GM21390 (cell line): ENCODE measurements around the gene FBXO2.
"Not testable (repeated sequence)": the region's sequence is repeated elsewhere in the genome, so short reads cannot be mapped to it uniquely, and the experiment has no call there.

ENCODE experiments used
- ATAC-seq: cut with Tn5 transposase; IDR thresholded peaks from one replicate; pipeline ENCODE4 v1.9.1; 2021; ENCODE audit not compliant: unreplicated experiment

Gene FBXO2

DNA sequence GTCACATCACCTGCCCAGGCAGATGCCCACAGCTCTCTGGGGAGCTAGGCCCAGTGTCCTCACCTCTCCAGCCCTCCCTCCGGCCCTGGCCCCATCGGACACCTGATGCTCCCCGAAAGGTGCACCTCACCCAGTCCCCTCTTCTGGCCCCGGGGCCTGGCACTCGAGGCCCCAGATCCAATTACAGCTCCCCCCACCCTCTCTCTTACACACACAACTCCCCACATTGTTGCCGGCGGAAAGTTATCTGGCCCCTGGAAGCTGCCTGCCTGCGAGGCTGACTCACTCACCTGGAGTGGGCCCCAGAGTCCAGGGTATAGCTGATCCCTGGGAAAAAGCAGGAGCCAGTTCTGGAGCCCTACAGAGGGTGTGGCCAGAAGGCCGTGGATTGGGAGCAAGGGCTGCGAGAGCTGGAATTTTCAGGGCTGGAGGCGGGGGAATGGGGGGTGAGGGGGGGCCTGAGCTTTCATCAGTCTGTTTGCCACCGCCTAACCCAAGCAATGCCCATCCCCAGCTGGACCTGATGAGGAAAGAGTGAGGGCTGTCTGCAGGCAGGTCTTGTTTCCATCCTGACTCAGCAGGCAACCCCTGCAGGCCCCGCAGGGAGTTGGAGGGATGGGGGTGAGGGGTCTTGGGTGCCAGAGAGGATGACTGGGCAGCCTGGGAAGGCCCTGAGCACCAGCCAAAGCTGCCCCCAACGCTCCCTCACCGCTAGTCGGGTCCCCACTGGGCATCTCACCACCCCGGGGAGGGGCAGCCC, 948 bp downstream of the FBXO2 start:
- ATAC-seq: no peak

DNA sequence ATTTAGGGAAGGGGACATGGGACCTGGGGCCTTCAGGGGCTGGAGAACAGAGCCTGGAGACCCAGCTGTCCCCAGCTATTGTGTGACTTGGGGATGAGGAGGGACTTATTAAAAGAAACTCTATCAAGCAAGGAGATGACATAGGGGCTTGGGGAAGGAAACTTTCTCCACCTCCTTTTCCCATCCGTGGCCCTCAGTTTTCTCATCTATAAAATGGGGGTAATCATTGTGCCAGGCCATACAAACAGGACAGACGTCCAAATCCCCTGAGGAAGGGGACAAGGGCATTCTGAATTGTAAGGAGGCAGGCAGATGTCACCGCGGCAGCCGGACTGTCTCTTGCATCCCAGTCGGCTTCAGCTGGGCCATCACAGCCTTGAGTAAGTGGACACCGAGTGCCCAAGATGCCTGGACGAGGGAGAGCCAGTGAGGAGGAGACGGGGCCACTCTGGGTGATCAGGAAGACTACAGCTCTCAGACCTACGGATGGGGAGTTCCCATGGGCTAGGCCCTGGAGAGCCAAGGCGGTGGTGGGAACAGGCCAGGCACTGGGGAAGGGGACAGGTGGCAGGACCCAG, 1.9 kb downstream of the FBXO2 start:
- ATAC-seq: no peak

DNA sequence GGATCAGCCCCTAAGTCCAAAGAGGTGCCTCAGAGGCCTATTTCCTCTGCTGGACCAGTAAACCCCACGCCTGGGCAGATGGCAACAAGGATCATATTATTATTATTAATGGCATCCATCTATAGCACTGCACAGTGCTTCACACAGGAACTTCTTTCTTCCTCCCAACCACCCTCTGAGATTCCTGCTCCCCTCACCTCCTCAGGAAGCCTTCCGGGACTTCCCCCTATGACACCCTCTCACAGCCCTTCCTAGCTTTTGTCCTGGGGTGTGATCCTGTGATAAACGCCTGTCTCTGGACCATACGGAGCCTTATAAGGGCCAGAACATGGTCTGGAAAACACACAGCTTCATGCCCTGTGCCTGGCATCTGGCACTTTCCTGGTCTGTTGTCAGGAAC, 3.2 kb downstream of the FBXO2 start:
- no peak for ATAC-seq

DNA sequence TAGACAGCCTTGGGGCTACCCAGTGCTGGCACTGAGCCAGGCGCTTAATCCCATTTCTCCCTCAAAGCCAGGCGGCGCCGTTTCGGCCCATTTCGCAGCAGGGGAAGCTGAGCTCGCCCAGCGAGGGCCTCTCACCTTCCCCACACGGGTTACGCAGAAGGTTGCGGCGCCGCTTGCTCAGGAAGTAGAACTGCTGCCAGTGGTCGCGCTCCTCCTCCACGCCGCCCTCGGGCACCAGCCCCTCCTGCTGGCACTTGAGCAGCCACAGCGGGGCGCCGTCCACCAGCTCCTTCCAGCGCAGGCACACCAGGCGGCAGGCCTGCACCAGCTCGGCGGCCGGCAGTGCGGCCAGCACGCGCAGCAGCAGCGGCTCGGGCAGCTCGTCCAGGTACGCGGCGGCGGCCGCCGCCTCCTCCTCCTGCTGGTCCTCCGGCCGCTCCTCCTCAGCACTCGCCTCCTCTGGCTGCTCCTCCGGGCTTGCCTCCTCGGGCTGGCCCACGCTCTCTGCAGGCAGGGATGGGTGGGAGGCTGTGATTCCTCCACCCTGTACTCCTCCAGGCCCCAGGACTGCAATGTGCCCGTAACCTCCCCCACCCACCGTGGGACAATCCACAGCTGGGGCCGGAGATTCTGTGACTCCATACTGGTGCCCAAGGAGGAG, 3.8 kb downstream of the FBXO2 start:
- ATAC-seq: no peak

DNA sequence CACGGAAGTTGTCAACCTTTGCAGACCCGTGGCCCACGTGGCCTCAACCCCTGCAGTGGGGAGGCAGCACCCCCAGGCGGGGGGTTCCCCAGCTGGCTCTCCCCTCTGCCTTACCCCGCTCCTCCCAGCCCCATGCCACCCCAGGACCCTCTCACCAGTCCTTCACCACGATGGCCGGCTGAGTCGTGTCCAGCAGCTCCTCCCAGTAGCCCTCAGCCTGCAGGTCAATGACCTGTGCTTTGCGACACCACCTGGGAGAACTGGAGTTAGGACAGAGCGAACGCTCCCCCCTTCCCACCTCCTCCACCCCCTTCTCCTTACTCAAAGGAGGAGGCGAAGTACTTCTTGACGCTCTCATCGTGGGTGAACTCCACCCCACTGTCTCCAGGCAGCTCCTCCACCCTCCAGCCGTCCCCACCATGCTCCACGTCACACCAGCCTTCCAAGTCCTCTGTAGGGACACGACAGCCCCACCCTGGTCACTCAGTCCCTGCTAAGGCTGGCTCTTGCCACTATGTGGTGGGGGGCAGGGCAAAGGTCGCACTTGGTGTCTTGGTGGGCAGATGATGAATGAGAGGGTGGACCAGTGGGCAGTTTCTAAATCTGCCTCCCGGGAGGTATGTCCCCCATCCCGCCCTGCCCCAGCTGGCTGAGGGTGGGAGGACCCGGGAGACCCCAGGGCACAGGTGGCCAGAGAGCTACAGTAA, 4.5 kb downstream of the FBXO2 start:
- no peak for ATAC-seq

DNA sequence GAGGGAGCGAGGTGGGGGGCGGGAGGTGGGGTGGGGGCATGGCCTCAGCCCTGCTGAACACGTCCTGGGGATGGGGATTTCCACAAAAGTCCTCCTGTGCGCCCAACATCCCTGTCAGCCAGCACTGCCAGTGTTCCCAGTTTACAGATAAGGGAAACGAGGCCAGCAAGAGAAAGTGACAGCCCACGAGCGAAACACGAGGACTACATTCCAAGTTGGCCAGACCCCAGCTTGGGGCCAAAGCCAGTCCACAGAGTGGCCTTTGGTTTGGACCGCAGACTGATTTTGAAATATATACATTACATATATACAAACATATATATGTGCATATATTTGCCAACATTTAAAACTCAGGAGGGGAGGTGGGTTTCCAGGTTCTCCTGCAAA, 5.0 kb downstream of the FBXO2 start:
- ATAC-seq: no peak

DNA sequence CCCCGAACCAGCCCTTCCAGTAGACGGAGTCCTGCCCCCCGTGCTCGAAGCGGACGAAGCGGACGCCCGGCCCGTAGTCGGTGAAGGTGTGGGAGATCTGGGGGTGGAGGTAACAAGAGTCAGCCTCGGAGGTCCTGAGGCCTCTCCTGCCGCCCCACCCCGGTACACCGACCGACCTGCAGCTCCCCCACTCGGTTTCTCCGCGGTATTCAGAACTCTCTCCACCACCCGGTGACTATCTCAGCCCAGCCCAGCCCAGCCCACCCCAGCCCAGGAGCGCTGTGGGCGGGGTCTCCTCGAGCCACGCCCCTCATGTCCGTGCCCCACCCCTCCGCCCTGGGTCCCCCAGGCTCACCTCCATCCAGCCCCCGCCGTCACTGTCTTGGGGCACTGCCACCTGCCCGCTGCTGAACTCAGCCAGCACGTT, 5.5 kb downstream of the FBXO2 start:
- ATAC-seq: no peak

DNA sequence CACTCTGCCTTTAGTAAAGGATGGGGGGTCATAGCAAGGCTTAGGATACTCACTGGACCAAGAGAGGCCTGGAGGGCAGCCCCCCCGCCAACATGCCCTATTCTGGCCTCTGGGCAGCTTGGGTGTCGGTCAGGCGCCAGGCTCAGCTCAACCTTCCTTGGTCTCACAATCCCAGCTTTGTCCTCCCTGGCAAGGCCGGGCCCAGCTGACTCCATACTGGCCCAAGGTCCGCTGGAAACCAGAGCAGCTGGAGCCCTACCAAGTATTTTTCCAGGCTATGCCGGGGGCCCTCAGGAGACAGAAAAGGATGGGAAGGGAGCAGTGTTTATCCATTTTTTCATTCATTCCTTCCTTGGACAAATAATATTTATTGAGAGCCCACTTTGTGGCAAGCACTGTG, 6.2 kb downstream of the FBXO2 start:
- ATAC-seq: no peak

DNA sequence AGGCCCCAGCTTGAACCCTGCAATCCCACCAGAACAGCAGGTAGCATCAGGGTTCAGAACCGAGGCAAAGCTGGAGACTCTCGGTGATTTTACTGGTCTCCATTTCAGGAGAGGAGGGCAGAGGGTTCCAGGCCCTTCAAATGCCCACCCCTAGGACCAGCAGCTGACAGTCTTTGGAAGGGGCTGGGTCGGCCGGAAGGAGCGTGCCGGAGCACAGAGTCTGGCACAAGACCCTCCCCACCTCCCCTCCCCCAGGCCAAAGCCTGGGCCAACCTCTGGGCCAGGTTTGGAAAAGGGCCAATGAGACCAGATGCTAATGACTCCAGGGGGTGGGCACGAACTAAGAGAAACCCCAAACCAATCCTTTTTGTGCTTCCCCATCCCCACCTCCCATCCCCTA, 6.9 kb downstream of the FBXO2 start:
- no peak for ATAC-seq

DNA sequence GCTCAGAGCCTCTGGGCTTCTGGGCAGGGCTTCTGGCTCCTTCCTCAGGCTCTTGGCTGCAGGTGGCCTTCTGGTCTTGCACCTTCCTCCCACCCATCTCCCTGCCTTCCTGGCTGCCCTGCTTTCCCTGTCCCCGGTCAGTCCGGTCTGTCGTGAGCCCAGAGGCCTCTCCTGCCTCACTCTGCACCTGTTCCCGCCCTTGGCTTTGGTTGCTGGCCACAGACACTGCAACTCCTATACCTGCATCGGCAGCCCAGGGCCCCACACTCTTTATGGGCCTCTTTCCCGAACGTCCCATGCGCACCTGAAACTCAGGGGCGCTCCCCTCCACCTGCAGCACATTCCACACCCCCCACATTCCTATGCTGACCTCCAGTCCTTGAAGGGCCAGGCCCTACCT, 7.9 kb downstream of the FBXO2 start:
- no peak for ATAC-seq

DNA sequence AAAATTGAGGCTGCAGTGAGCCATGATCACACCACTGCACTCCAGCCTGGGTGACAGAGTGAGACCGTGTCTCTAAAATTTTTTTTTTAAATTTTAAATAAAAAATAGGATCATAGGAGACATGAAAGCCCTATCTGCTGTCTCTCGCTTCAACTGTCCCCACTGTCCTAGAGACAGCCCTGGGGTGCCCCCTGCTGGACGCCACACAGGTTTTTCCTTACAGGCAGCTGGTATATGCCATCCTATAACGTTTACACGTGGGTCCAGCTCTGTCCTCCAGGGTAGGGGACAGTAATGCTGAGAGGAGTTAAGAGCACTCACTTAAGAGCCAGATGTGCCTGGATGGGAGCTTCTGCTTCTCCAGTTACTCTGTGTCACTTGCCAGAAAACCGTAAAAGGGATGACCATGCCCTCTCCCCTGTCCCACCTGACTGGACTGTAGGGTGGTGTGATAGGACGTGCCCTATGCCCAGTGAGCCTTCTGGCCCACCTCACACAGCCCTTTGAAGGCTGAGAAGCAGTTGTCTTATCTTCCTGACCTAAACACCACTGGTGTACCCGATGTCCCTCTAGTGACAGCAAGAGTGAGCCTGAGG, 8.5 kb downstream of the FBXO2 start:
- no peak for ATAC-seq

DNA sequence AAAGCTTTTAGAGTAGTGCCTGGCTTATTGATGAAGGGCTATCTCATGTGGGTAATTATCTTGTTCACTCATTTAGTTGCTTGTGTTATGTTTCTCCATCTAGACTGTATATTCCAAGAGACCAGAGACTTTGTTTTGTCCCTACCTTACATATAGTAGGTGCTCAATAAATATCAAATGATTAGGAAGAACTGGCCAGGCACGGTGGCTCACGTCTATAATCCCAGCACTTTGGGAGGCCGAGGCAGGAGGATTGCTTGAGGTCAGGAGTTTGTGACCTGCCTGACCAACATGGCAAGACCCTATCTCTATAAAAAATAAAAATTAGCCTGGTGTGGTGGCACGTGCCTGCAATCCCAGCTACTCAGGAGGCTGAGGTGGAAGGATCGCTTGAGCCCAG, 9.0 kb downstream of the FBXO2 start:
- no peak for ATAC-seq

DNA sequence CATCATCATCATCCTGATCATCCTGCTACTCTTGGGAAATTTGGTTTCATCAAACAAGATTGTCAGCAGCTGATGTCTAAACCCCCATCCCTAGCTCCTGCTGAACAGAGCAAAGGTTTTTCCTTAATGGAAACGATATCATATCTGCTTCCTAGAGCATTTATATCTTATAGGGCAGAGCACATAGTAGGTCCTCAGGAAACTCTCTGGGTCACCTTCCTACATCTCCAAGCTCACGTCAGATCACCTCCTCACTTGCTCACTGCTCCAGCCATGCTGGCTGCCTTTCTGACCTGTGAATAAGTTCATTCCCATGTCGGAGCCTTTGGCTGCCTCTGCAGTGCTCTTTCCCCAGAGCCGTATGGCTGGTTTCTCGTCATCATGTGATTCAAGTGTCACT, 10.4 kb downstream of the FBXO2 start:
- ATAC-seq: no peak

DNA sequence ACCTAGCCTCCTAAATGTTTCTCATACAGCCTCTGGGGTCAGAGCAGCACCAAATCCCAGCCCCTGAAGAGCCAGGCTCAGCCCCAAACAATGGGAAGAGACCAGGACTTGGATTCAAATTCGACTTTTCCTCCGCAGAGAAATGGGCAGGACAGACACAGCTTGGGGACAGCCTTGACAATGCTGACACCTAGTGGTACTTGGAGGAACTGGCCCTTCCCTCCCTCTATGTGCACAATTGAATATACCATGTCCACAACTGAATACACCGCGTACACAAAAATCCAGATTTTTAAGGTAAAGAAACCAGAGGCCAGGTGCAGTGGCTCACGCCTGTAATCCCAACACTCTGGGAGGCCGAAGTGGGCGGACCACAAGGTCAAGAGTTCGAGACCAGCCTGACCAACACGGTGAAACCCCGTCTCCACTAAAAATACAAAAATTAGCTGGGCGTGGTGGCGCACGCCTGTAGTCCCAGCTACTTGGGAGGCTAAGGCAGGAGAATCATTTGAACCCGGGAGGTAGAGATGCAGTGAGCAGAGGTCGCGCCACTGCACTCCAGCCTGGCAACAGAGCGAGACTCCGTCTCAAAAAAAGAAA, 11.7 kb downstream of the FBXO2 start:
- ATAC-seq: not testable (repeated sequence)

DNA sequence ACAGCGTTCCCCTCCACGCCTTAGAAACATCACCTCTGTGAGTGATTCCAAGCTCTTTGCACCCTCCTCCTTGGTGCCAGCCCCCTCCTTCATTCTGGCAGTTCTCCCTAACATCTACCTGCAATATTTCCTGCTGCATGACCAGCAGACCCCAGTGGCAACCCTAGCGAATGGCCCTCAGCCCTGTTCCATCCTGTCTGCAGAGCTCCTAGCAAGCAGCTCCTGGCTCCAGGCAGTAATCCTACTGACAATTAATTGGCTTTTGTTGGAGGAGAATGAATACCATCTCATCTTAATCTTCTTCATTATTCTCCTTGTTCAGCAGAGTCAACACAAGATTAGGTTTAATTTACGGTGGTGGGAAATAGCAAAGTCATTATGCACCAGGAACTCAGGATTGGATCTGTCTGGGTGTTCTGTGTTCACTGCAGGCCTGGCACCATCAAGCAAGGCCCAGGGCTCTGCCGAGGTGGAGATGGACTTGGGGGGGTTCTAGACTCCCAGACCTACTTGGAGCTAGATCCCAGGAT, 12.4 kb downstream of the FBXO2 start:
- no peak for ATAC-seq

DNA sequence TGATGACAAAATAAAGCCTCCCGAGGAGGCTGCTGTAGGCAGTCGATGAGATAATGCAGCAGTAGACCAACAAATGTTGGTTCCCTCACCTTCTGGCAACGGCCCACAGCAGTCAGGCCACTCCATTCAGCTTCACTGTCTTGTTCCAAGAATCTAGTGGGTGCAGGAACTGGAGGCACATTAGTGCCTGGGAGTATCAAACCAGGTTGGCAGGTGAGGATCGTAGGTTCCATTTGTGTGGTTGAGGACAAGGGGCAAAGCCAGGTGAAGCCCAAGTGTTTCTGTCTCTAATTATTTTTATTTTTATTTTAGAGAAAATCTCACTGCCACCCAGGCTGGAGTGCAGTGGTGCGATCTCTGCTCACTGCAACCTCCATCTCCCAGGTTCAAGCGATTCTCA, 13.3 kb downstream of the FBXO2 start:
- ATAC-seq: no peak

DNA sequence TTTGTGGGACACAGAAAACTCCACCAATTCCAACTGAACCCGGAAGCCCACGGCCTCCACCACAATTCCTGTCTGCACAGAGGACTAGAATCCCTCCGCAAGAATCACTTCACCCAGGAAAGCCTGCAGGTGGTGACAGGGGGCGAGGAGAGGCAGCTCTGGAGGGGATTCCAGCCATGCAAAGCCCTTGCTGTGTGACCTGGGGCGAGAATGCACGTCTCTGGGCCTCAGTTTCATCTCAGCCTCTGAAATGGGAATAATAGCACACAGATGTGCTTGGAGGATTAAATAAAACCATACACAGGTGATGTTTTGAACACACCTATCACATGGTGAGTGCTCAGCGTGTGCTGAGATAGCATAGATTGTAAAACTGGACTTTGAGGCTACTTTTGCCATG, 14.1 kb downstream of the FBXO2 start:
- ATAC-seq: no peak

DNA sequence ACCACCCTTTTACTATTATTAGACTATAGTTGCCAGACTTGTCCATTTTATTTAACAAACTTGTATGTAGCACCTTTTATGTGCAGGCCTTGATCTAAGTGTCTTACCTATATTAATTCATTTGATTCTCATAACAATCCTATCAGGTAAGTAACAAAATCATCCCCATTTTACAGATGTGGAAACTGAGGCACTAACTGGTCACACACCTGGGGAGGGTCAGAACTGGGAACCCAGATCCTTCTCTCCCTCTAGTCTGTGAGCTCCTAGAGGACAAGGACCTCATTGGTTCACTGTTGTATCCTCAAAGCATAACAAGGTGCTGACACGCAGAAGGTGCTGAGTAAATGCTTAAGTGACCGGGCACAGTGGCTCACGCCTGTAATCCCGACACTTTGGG, 14.9 kb downstream of the FBXO2 start:
- no peak for ATAC-seq

DNA sequence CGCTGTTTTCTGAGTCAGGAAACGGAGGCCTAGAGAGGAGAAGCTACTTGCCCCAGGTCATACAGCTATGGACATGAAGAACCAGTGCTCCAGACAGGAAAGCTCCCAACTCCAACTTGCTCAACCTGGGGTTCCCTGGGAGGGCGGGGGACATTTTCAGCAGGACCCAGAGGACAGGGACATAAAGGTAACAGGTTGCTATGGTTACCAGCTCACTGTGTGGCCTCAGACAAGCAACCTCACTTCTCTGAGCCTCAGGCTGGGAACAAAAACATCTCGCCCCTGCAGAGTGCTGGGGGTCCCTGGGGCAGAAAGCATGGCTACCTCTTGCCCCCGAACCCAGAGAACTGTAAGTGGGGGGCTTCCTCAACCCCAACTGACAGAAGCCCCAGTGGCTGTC, 16.1 kb downstream of the FBXO2 start:
- ATAC-seq: no peak

DNA sequence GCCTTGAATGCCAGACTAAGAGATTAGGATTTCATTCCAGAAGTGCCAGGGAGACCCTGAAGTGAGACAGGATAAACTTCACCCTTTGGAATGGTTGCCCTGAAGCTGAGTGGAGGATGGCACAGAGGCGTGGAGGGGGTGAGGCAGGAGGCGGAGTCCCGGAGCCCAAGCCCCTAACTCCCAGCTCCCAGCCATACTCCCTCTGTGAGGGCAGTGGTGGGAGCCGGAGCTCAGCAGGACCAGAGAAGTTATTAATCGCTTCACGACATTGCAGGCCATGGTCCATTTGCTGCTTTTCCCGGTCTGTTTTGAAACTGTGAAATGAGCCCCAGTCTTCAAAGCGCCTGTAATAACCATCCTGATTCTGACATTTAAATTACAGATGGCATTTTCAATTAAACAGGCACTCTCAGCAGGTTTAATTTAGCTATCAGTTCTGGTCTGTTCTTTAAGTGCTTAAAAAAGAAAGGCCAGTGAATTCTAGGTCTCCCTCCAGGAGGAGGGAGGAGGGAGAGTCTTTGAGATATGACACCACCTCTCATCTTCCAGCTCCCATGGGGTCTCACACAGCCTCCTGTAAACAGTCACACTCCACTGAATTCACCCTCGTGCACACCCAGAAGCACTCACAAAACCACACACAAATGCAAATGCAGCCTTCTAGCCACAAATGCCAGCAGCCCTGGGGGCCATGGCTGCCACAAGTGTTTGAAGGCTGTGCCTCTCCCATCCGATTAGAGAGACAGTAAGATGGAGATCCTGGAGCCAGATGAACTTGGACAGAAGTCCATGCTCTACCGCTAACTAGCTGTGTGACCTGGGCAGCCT, 19.6 kb downstream of the FBXO2 start:
- no peak for ATAC-seq
